Astrocyte (in vitro differentiated cells and primary cell): ENCODE data around the gene ENTPD5. TPM values are rescaled to one million over a fixed set of nuclear protein-coding genes. Genes with fewer than 3 reads are reported as not detected.

Experiments
- DNase-seq: peaks from one replicate; pipeline ENCODE4 v3.0.0-alpha.2; 2010; ENCODE audit warnings: low read depth
- FAIRE-seq: peaks from 2 replicates; lab custom pipeline; 2011; peaks lifted over from hg19 to GRCh38; lab: Jason Lieb, UNC
- H2AFZ ChIP-seq: 2 replicates; pipeline ENCODE4 v1.6.0; 2012; ENCODE audit warnings: low read depth, low read length, inconsistent platforms
- H3K27ac ChIP-seq: 2 replicates; pipeline ENCODE4 v1.5.1; 2011; ENCODE audit warnings: low read depth, low read length, inconsistent platforms
- H3K27me3 ChIP-seq: 2 replicates; pipeline ENCODE4 v1.6.0; 2011; ENCODE audit warnings: low read length, inconsistent platforms; ENCODE audit not compliant: insufficient read depth
- H3K36me3 ChIP-seq: 2 replicates; pipeline ENCODE4 v1.5.1; 2011; ENCODE audit warnings: low read length, inconsistent platforms; ENCODE audit not compliant: insufficient read depth
- H3K4me1 ChIP-seq: 2 replicates; pipeline ENCODE4 v1.5.1; 2011; ENCODE audit warnings: low read length, inconsistent platforms; ENCODE audit not compliant: insufficient read depth
- H3K4me2 ChIP-seq: 2 replicates; pipeline ENCODE4 v1.6.0; 2012; ENCODE audit warnings: low read length, inconsistent platforms
- H3K4me3 ChIP-seq: 2 replicates; pipeline ENCODE4 v1.5.1; 2011; ENCODE audit warnings: low read depth, mild to moderate bottlenecking, low read length, inconsistent platforms; ENCODE audit not compliant: insufficient read depth
- H3K79me2 ChIP-seq: 2 replicates; pipeline ENCODE4 v1.6.0; 2012; ENCODE audit warnings: mild to moderate bottlenecking, low read length, inconsistent platforms; ENCODE audit not compliant: insufficient read depth
- H3K9ac ChIP-seq: 2 replicates; pipeline ENCODE4 v1.6.0; 2012; ENCODE audit warnings: mild to moderate bottlenecking, low read length, inconsistent platforms
- H3K9me3 ChIP-seq: 2 replicates; pipeline ENCODE4 v1.5.1; 2012; ENCODE audit warnings: low read depth, mild to moderate bottlenecking, low read length, inconsistent platforms; ENCODE audit not compliant: insufficient read depth
- H4K20me1 ChIP-seq: 2 replicates; pipeline ENCODE4 v1.6.0; 2012; ENCODE audit warnings: low read length, inconsistent platforms; ENCODE audit not compliant: insufficient read depth
- H3K27ac Mint-ChIP-seq: one replicate; pipeline ENCODE4 v1.8.0; 2021; ENCODE audit warnings: mild to moderate bottlenecking, mixed read lengths; ENCODE audit not compliant: unreplicated experiment
- H3K27me3 Mint-ChIP-seq: one replicate; pipeline ENCODE4 v1.8.0; 2021; ENCODE audit warnings: low read depth, mixed read lengths; ENCODE audit not compliant: unreplicated experiment
- H3K36me3 Mint-ChIP-seq: one replicate; pipeline ENCODE4 v1.8.0; 2021; ENCODE audit warnings: low read depth, mixed read lengths; ENCODE audit not compliant: unreplicated experiment
- H3K4me1 Mint-ChIP-seq: one replicate; pipeline ENCODE4 v1.8.0; 2021; ENCODE audit warnings: low read depth, mixed read lengths; ENCODE audit not compliant: unreplicated experiment
- H3K4me3 Mint-ChIP-seq: one replicate; pipeline ENCODE4 v1.8.0; 2021; ENCODE audit warnings: mild to moderate bottlenecking, moderate library complexity, mixed read lengths; ENCODE audit not compliant: unreplicated experiment
- H3K9me3 Mint-ChIP-seq: one replicate; pipeline ENCODE4 v1.8.0; 2021; ENCODE audit warnings: mild to moderate bottlenecking, mixed read lengths; ENCODE audit not compliant: unreplicated experiment
- CTCF ChIP-seq: IDR thresholded peaks from 2 replicates; pipeline ENCODE4 v1.5.1; 2011; ENCODE audit warnings: low read depth, mild to moderate bottlenecking, inconsistent platforms, low read length, moderate library complexity; ENCODE audit not compliant: insufficient read depth
- EZH2 ChIP-seq: IDR thresholded peaks from 2 replicates; pipeline ENCODE4 v1.6.1; 2012; ENCODE audit warnings: mild to moderate bottlenecking, low read length, inconsistent platforms; ENCODE audit not compliant: insufficient read depth
- total RNA-seq: library from RNA; stranded (reverse); gene quantifications from 2 replicates; pipeline ENCODE4 v1.2.1, GENCODE V29; 2021

Gene ENTPD5
- total RNA-seq, 1 donor from 2014 or later = 9.5 TPM

- no peak overlapping the region for H2AFZ ChIP-seq
- TF ChIP-seq CTCF (no peak), EZH2 (no peak)
- H3K4me3 ChIP-seq = no peak overlapping the region
- H3K27me3 Mint-ChIP-seq = no peaks in the 10 kb centered on the region
- H3K4me3 Mint-ChIP-seq = no peak overlapping the region
- H3K79me2 ChIP-seq = no peaks in the 10 kb centered on the region
- H3K27ac ChIP-seq = no peak overlapping the region
- H3K9me3 Mint-ChIP-seq = no peaks in the 10 kb centered on the region
- DNase-seq = no peak
- no peaks in the 10 kb centered on the region for H3K4me1 ChIP-seq
- H4K20me1 ChIP-seq = no peaks in the 10 kb centered on the region
- no peak overlapping the region for H3K27ac Mint-ChIP-seq
- no peaks in the 10 kb centered on the region for H3K27me3 ChIP-seq
- H3K36me3 Mint-ChIP-seq = peaks cover 17% of the 10 kb centered on the region
- no peak for FAIRE-seq
- H3K9me3 ChIP-seq = no peaks in the 10 kb centered on the region
- H3K4me2 ChIP-seq = no peak overlapping the region
- H3K36me3 ChIP-seq = peaks cover 6% of the 10 kb centered on the region
- no peaks in the 10 kb centered on the region for H3K4me1 Mint-ChIP-seq
- H3K9ac ChIP-seq = no peak overlapping the region
Observed at GRCh38 chr14:73942180-73942579, 76.9 kb downstream of the ENTPD5 start.

DNA sequence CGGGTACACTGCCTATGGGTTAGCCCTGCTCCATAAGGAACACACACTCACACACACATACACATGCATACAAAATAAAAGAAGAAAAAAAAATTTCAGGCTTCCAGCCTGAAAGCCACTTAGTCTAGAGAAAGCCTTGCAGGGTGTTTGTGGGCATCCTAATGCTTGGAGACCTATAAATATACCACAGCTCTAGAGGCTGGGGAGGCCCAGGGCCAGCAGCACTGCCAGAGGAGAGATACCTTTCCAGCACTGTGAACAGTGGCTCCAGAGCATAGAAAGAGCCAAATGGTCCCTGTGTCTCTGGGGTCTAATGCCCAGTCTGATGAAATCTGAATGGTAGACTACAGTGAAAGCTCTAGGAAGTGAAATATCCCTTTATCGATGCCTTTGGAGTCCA is 82.1 kb downstream of the ENTPD5 start:
- Histone ChIP-seq H3K4me1 (no peaks in the 10 kb centered on the region), H4K20me1 (no peaks in the 10 kb centered on the region), H3K27me3 (no peaks in the 10 kb centered on the region), H2AFZ (no peak overlapping the region), H3K36me3 (peaks cover 22% of the 10 kb centered on the region), H3K9me3 (no peaks in the 10 kb centered on the region), H3K4me3 (no peak overlapping the region), H3K79me2 (no peaks in the 10 kb centered on the region), H3K27ac (no peak overlapping the region), H3K4me2 (no peak overlapping the region), H3K9ac (no peak overlapping the region)
- Mint-ChIP-seq H3K9me3 (no peaks in the 10 kb centered on the region), H3K4me1 (no peaks in the 10 kb centered on the region), H3K27me3 (no peaks in the 10 kb centered on the region), H3K36me3 (peaks cover 10% of the 10 kb centered on the region), H3K4me3 (no peak overlapping the region), H3K27ac (no peak overlapping the region)
- FAIRE-seq = no peak
- no peak for DNase-seq
- TF ChIP-seq EZH2 (no peak), CTCF (no peak)

GRCh38 chr14:73936548-73936947 is 82.5 kb downstream of the ENTPD5 start:
- no peaks in the 10 kb centered on the region for H3K27me3 ChIP-seq
- H3K79me2 ChIP-seq = no peaks in the 10 kb centered on the region
- no peaks in the 10 kb centered on the region for H4K20me1 ChIP-seq
- no peaks in the 10 kb centered on the region for H3K4me1 Mint-ChIP-seq
- H3K4me1 ChIP-seq = no peaks in the 10 kb centered on the region
- H3K27me3 Mint-ChIP-seq = no peaks in the 10 kb centered on the region
- no peak overlapping the region for H3K9ac ChIP-seq
- no peak overlapping the region for H3K27ac Mint-ChIP-seq
- no peak for TF ChIP-seq CTCF
- no peak for TF ChIP-seq EZH2
- peaks cover 10% of the 10 kb centered on the region for H3K36me3 Mint-ChIP-seq
- no peak overlapping the region for H3K4me2 ChIP-seq
- no peak overlapping the region for H2AFZ ChIP-seq
- FAIRE-seq (no peak), DNase-seq (no peak)
- H3K9me3 Mint-ChIP-seq = no peaks in the 10 kb centered on the region
- H3K9me3 ChIP-seq = no peaks in the 10 kb centered on the region
- H3K27ac ChIP-seq = no peak overlapping the region
- H3K4me3 Mint-ChIP-seq = no peak overlapping the region
- H3K4me3 ChIP-seq = no peak overlapping the region
- peaks cover 27% of the 10 kb centered on the region for H3K36me3 ChIP-seq
